NB4 (cell line): ENCODE results near the gene MAP3K5.

ENCODE experiments used
- DNase-seq: peaks from one replicate; pipeline ENCODE4 v3.0.0; 2010; ENCODE audit warnings: low read depth
- H3K4me3 ChIP-seq: one replicate; pipeline ENCODE4 v1.5.1; 2011; ENCODE audit warnings: mild to moderate bottlenecking, low read depth, low read length, moderate library complexity
- CTCF ChIP-seq: IDR thresholded peaks from one replicate; pipeline ENCODE4 v1.5.1; 2012; ENCODE audit warnings: low read depth, low read length
- MYC ChIP-seq: IDR thresholded peaks from 2 replicates; pipeline ENCODE4 v1.6.1; 2011; ENCODE audit warnings: low read depth, low read length
- POLR2A ChIP-seq: IDR thresholded peaks from 2 replicates; pipeline ENCODE4 v1.6.1; 2011; ENCODE audit warnings: mild to moderate bottlenecking; ENCODE audit not compliant: insufficient read length; ENCODE audit errors: extremely low read depth
- TF ChIP-seq, protein P1 (sequence below): IDR thresholded peaks from 2 replicates; pipeline ENCODE4 v1.6.1; 2011; ENCODE audit warnings: low read depth, low read length

MAP3K5 gene

GRCh38 chr6:136725124-136725523, 67.2 kb downstream of the MAP3K5 start:
- H3K4me3 ChIP-seq, result no peak overlapping the region

GRCh38 chr6:136723780-136724179, 68.5 kb downstream of the MAP3K5 start:
- TF ChIP-seq POLR2A, result no peak
- TF ChIP-seq, protein P1, sequence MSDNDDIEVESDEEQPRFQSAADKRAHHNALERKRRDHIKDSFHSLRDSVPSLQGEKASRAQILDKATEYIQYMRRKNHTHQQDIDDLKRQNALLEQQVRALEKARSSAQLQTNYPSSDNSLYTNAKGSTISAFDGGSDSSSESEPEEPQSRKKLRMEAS, result peak; percentile 53; the same call in 1 of the 2 replicates
- TF ChIP-seq MYC, result no peak
- no peak overlapping the region for H3K4me3 ChIP-seq
- peak; percentile 78 for DNase-seq

More at GRCh38 chr6:136725124-136725523, 67.2 kb downstream of the MAP3K5 start:
- TF ChIP-seq CTCF (no peak), MYC (no peak), POLR2A (no peak)
- TF ChIP-seq, protein P1, result no peak
- DNase-seq, result no peak

DNA sequence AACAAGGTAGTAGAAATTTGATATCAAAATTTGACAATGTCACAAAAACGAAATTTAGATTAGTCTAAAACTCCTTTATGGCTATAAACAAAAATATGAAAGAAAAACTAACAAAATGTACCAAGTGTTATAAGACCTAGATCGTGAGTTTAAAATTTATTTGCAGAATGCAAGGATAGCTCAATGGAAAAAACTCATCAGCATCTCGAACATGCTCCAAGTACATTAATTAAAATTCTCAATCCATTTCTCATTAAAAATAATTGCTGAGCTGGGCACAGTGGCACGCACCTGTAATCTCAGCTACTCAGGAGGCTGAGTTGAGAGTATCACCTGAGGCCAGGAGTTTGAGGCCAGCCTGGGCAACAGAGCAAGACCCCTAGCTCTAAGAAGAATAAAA, 70.8 kb downstream of the MAP3K5 start:
- TF ChIP-seq, protein P1, result no peak
- TF ChIP-seq CTCF (no peak), POLR2A (no peak), MYC (no peak)
- no peak for DNase-seq
- no peak overlapping the region for H3K4me3 ChIP-seq

GRCh38 chr6:136720045-136720770, 72.1 kb downstream of the MAP3K5 start:
- no peak overlapping the region for H3K4me3 ChIP-seq
- DNase-seq, result peak; percentile 26
- TF ChIP-seq MYC, result no peak
- TF ChIP-seq POLR2A, result no peak
- TF ChIP-seq, protein P1, result no peak
- no peak for TF ChIP-seq CTCF

- no peak overlapping the region for H3K4me3 ChIP-seq
- TF ChIP-seq MYC, result no peak
- TF ChIP-seq, protein P1, result no peak
- DNase-seq, result no peak
These were observed 72.8 kb downstream of the MAP3K5 start for GRCh38 chr6:136719280-136720044.

GRCh38 chr6:136718476-136718875, 73.8 kb downstream of the MAP3K5 start:
- TF ChIP-seq POLR2A, result no peak
- TF ChIP-seq, protein P1, result no peak
- no peak for TF ChIP-seq CTCF
- no peak for TF ChIP-seq MYC
- no peak for DNase-seq
- H3K4me3 ChIP-seq, result no peak overlapping the region
